ENCODE measurements around the gene VGF. TPM values are rescaled to one million over a fixed set of nuclear protein-coding genes. Genes with fewer than 3 reads are reported as not detected.

The VGF gene
- total RNA-seq, 1 donor from 2014 or later = 20.9 TPM

- peak overlapping the region; percentile 65 for H3K4me3 ChIP-seq (ENCODE audit: low read depth, low read length)
- DNase-seq (ENCODE audit: low read depth) = no peak
- no peak for TF ChIP-seq CTCF (conservative IDR thresholded peaks at IDR 0.05; ENCODE audit: low read depth, low read length)
These were observed 734 bp upstream of the VGF start for GRCh38 chr7:101165958-101166647.

- no peak for DNase-seq (ENCODE audit: low read depth)
- no peak for TF ChIP-seq CTCF (conservative IDR thresholded peaks at IDR 0.05; ENCODE audit: low read depth, low read length)
These were observed 1.1 kb downstream of the VGF start for GRCh38 chr7:101164071-101164840.

GRCh38 chr7:101163279-101164070, 1.9 kb downstream of the VGF start:
- DNase-seq (ENCODE audit: low read depth) = no peak
- H3K4me3 ChIP-seq (ENCODE audit: low read depth, low read length) = peak overlapping the region; percentile 65
- no peak for TF ChIP-seq CTCF (conservative IDR thresholded peaks at IDR 0.05; ENCODE audit: low read depth, low read length)

More at GRCh38 chr7:101164071-101164840, 1.1 kb downstream of the VGF start:
- peak overlapping the region; percentile 65 for H3K4me3 ChIP-seq (ENCODE audit: low read depth, low read length)

- DNase-seq (ENCODE audit: low read depth) = no peak
- peak overlapping the region; percentile 43 for H3K4me3 ChIP-seq (ENCODE audit: low read depth, low read length)
- TF ChIP-seq CTCF (conservative IDR thresholded peaks at IDR 0.05; ENCODE audit: low read depth, low read length) = no peak
These were observed 2.7 kb downstream of the VGF start for GRCh38 chr7:101162551-101163278.

- no peak for DNase-seq (ENCODE audit: low read depth)
- TF ChIP-seq CTCF (conservative IDR thresholded peaks at IDR 0.05; ENCODE audit: low read depth, low read length) = no peak
- no peak overlapping the region for H3K4me3 ChIP-seq (ENCODE audit: low read depth, low read length)
These were observed 3.5 kb downstream of the VGF start for GRCh38 chr7:101161692-101162471.

GRCh38 chr7:101160910-101161309, 4.5 kb downstream of the VGF start:
- DNase-seq (ENCODE audit: low read depth) = no peak
- TF ChIP-seq CTCF (conservative IDR thresholded peaks at IDR 0.05; ENCODE audit: low read depth, low read length) = no peak
- H3K4me3 ChIP-seq (ENCODE audit: low read depth, low read length) = no peak overlapping the region

Measured in epithelial cell of proximal tubule (primary cell).